Retinal pigment epithelial cell (primary cell): ENCODE data around the gene TTLL8.

Source experiments
- DNase-seq: peaks from one replicate; pipeline ENCODE4 v3.0.0-alpha.2; 2010; ENCODE audit warnings: low read depth
- H3K4me3 ChIP-seq: 2 replicates; pipeline ENCODE4 v1.5.1; 2011; ENCODE audit warnings: mild to moderate bottlenecking, low read length, control low read depth, moderate library complexity
- TF ChIP-seq, protein P1 (sequence below): conservative IDR thresholded peaks from 2 replicates; pipeline ENCODE4 v1.5.1; 2011; ENCODE audit warnings: low read depth, low read length, control low read depth, inconsistent platforms

The TTLL8 gene

GRCh38 chr22:50016308-50016987 lies 41.6 kb downstream of the TTLL8 start:
- TF ChIP-seq, protein P1, sequence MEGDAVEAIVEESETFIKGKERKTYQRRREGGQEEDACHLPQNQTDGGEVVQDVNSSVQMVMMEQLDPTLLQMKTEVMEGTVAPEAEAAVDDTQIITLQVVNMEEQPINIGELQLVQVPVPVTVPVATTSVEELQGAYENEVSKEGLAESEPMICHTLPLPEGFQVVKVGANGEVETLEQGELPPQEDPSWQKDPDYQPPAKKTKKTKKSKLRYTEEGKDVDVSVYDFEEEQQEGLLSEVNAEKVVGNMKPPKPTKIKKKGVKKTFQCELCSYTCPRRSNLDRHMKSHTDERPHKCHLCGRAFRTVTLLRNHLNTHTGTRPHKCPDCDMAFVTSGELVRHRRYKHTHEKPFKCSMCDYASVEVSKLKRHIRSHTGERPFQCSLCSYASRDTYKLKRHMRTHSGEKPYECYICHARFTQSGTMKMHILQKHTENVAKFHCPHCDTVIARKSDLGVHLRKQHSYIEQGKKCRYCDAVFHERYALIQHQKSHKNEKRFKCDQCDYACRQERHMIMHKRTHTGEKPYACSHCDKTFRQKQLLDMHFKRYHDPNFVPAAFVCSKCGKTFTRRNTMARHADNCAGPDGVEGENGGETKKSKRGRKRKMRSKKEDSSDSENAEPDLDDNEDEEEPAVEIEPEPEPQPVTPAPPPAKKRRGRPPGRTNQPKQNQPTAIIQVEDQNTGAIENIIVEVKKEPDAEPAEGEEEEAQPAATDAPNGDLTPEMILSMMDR = no peak
- no peak for DNase-seq

DNA sequence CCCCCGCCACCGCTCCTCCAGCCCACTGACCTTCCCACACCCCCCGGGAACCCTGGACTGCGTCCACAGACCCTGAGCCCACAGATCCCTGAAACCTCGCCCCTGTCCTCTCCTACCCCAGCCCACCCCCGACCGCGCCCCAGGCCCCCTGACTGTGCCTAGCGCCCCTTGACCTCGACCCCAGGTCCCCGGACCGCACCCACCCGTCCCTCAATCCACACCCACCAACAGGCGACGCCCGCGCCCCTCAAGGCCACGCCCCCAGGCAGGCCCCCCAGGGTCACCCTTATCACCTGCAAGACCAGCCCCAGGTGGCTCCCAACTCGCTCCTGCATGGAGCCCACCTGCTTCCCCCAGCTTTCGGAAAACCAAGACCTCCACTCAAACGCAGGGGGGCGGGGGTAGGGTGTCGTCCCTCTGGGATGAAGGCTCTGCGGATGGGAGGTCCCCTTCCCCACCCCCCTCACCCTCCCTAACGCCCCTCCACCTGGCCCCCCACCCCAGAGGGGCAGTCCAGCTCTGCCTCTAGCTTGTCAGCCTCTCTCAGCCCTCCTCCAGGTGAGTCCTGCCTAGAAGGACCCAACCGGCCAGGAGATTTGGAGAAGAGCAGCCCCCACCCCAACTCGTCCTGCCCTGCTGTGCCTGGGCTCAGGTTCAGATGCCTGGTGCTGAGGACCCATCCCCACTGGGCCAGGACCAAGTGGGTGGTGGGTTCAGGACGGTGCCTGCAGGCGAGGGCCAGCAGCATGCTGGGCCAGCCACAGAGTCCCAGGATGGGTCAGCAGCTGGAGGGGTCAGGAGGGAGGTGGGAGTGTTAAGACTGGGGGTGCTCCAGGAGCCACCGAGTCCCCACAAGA lies 42.4 kb downstream of the TTLL8 start:
- TF ChIP-seq, protein P1 = no peak
- no peak overlapping the region for H3K4me3 ChIP-seq
- no peak for DNase-seq

More at GRCh38 chr22:50016308-50016987, 41.6 kb downstream of the TTLL8 start:
- H3K4me3 ChIP-seq = no peak overlapping the region

- TF ChIP-seq, protein P1 = no peak
These were observed 43.3 kb downstream of the TTLL8 start for GRCh38 chr22:50014655-50015401.

DNA sequence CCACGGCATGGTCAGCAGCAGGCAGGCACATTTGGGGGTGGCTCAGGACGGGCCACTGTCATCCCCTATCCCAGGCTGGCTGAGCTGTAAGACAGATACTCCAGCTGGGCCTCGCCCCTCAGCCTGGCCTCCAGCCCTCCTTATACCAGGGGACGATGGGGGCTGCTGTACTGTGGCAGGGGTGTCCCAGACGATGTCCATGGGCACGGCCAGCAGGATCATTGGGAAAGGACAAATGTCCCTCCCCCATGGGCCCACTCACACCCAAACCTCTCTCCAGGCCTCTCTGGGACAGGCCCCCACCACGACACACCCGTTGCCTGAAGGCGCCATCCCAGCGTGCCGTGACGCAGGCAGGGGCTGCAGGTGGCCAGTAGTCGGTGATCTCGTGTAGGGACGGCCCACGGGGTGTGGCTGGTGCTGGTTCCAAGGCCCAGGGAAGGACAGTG lies 44.0 kb downstream of the TTLL8 start:
- DNase-seq = no peak
- TF ChIP-seq, protein P1 = no peak
- H3K4me3 ChIP-seq = no peak overlapping the region

More at GRCh38 chr22:50014655-50015401, 43.3 kb downstream of the TTLL8 start:
- H3K4me3 ChIP-seq = no peak overlapping the region
- DNase-seq = no peak

GRCh38 chr22:50012211-50013181 lies 45.6 kb downstream of the TTLL8 start, which contains the start of gene IL17REL:
Gene IL17REL, minus strand, starts transcription at chr22:50012765. Its CDS starts 119 bp downstream, at chr22:50012646.
- H3K4me3 ChIP-seq = no peak within 1 kb of the TSS
- no peak for DNase-seq
- TF ChIP-seq, protein P1 = no peak
